Measurements from ENCODE around the gene WIPI1.
"Not testable (repeated sequence)": the region's sequence is repeated elsewhere in the genome, so short reads cannot be mapped to it uniquely, and the experiment has no call there.

The WIPI1 gene, protein sequence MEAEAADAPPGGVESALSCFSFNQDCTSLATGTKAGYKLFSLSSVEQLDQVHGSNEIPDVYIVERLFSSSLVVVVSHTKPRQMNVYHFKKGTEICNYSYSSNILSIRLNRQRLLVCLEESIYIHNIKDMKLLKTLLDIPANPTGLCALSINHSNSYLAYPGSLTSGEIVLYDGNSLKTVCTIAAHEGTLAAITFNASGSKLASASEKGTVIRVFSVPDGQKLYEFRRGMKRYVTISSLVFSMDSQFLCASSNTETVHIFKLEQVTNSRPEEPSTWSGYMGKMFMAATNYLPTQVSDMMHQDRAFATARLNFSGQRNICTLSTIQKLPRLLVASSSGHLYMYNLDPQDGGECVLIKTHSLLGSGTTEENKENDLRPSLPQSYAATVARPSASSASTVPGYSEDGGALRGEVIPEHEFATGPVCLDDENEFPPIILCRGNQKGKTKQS

DNA sequence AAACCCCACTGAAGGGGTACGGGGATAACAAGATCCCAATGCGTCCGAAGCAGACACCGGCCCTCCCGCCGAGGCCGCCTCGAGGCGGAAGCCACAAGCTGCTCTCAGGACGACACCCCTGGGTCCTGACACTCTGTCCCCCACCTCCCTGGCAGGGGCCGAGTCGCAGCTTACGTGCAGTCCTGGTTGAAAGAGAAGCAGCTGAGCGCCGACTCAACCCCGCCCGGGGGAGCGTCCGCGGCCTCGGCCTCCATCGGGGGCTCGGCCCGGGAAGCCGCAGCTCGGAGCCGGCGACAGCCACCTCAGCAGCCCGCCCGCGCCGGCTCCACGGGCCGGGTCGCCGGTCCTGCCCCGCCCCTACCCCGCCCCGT, at the start of gene WIPI1:
Gene WIPI1 (minus strand): TSS at position 329 of the 371 bp plus-strand sequence. CDS start 75 bp downstream, at position 254.
- Histone ChIP-seq H3K36me3 (ENCODE audit: control insufficient read depth, insufficient read depth, low read length) (no peaks in the 10 kb centered on the region), H3K4me1 (ENCODE audit: control insufficient read depth, insufficient read depth, low read length) (peaks cover 2% of the 10 kb centered on the region; the same call in 1 of the 2 replicates), H3K27ac (ENCODE audit: low read length) (no peak within 1 kb of the TSS), H3K27me3 (ENCODE audit: control insufficient read depth, insufficient read depth, low read length) (no peaks in the 10 kb centered on the region), H3K9me3 (ENCODE audit: control insufficient read depth, insufficient read depth, low read length) (no peaks in the 10 kb centered on the region), H3K4me3 (ENCODE audit: low read length) (peak within 1 kb of the TSS; percentile 76)
- no CpG with 5 or more reads among the region's 39 CpGs for WGBS (ENCODE audit: insufficient coverage, insufficient read length)
- no peak for DNase-seq (ENCODE audit: low read depth, low spot score)

DNA sequence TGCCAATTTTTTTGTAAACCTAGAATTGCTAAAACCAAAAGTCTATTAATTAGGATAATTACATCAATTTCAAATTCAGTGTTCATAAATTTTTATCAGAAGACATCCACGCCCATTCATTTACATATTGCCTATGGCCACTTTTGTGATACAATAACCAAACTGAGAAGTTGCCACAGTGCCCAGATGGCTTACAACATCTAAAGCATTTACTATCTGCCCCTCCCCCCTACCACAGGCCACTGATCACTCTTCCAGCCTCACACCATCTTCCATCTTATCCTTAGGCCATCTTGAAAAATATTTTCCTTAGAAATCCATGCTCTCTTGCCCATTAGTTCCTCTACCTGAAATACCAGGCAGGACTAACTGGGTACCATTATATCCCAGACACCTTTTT, 48.7 kb upstream of the WIPI1 start:
- no peak overlapping the region for H3K27ac ChIP-seq (ENCODE audit: low read length)
- no peaks in the 10 kb centered on the region for H3K27me3 ChIP-seq (ENCODE audit: control insufficient read depth, insufficient read depth, low read length)
- no peak for DNase-seq (ENCODE audit: low read depth, low spot score)
- no peak overlapping the region for H3K4me3 ChIP-seq (ENCODE audit: low read length)
- no peaks in the 10 kb centered on the region for H3K4me1 ChIP-seq (ENCODE audit: control insufficient read depth, insufficient read depth, low read length)
- H3K36me3 ChIP-seq (ENCODE audit: control insufficient read depth, insufficient read depth, low read length) = no peaks in the 10 kb centered on the region
- no peaks in the 10 kb centered on the region for H3K9me3 ChIP-seq (ENCODE audit: control insufficient read depth, insufficient read depth, low read length)
- WGBS (ENCODE audit: insufficient coverage, insufficient read length) = no CpG with 5 or more reads among the region's 1 CpG

DNA sequence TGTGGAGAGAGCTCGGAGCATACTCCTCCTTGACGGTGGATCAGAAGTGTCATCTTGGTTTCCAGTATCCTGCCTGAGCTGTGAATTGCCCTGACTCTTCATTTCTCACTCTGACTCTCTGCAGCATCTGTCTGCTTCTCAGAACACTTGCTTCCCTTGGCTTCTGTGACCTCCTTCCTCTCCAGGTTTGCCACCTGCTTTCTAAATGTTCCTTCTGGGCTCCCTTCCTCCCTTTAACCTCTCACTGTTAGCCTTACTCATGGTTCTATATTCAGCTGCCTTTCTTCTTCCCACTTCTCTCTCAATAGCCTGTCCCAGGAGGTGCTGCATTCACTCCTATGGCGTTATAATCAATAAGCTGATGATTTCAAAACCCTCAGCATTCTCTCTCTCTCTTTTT, 43.8 kb upstream of the WIPI1 start:
- H3K4me3 ChIP-seq (ENCODE audit: low read length) = no peak overlapping the region
- WGBS (ENCODE audit: insufficient coverage, insufficient read length) = no CpG with 5 or more reads among the region's 3 CpGs
- H3K27me3 ChIP-seq (ENCODE audit: control insufficient read depth, insufficient read depth, low read length) = no peaks in the 10 kb centered on the region
- H3K4me1 ChIP-seq (ENCODE audit: control insufficient read depth, insufficient read depth, low read length) = no peaks in the 10 kb centered on the region
- H3K36me3 ChIP-seq (ENCODE audit: control insufficient read depth, insufficient read depth, low read length) = no peaks in the 10 kb centered on the region
- H3K27ac ChIP-seq (ENCODE audit: low read length) = no peak overlapping the region
- DNase-seq (ENCODE audit: low read depth, low spot score) = no peak
- no peaks in the 10 kb centered on the region for H3K9me3 ChIP-seq (ENCODE audit: control insufficient read depth, insufficient read depth, low read length)

DNA sequence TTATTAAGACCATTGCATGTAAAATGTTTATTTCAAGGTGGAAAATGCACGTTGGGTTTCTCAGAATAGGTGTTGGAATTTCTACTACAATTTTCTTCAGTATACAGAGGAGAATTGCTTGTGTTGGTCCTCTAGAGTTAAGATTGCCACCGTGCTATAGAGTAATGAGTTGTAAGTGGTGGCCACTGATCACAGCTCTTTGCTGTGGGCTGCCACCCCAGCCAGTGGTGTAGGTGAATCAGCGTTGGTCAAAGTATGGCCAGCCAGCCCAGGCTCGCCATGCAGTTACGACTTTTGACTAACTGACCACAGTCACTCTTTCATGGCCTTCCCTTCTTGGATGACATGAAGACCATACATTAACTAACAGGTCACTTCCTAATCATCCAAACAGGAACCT, 42.3 kb upstream of the WIPI1 start:
- no peaks in the 10 kb centered on the region for H3K36me3 ChIP-seq (ENCODE audit: control insufficient read depth, insufficient read depth, low read length)
- H3K27ac ChIP-seq (ENCODE audit: low read length) = no peak overlapping the region
- WGBS (ENCODE audit: insufficient coverage, insufficient read length) = no CpG with 5 or more reads among the region's 5 CpGs
- H3K9me3 ChIP-seq (ENCODE audit: control insufficient read depth, insufficient read depth, low read length) = no peaks in the 10 kb centered on the region
- no peaks in the 10 kb centered on the region for H3K27me3 ChIP-seq (ENCODE audit: control insufficient read depth, insufficient read depth, low read length)
- no peak for DNase-seq (ENCODE audit: low read depth, low spot score)
- H3K4me1 ChIP-seq (ENCODE audit: control insufficient read depth, insufficient read depth, low read length) = no peaks in the 10 kb centered on the region
- no peak overlapping the region for H3K4me3 ChIP-seq (ENCODE audit: low read length)

DNA sequence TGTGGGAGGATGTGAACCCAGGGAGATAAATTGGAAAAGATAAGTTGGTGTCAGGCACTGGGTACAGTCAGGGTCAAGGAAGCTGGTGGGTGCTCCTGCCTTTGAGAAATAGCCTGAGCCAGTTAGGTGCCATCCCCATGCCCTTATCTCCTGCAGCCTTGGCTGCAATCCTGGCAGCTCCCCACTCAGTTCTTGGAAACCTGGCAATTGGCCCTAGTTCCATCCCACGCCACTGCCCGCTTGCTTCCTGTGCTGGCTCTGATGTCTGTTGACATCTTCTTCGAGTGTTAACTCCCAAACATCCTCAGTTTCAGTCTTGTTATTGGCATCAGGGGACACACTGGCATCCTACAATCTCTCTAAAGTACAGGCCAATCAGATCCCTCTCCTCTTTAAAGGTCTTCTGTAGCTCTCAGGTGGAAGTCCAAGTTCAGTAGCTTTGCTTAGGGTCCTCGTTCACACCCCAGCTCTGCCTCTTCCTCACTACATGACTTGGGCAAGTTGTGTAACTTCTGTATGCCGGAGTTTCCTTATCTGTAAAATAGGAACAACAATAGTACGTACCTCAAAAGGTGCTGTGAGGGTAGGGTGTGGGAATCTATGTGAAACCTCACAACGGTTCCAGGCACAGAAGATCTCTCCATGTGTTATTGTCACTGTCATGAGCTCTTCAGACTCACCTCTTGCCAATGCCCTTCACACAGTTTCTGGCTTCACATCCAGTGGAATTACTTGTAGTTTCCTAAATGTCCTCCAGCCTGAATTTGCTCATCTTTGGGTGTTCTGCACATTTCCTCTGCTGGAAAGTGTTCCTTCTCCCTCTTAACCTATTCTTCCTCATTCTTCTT, 41.4 kb upstream of the WIPI1 start:
- Histone ChIP-seq H3K9me3 (ENCODE audit: control insufficient read depth, insufficient read depth, low read length) (no peaks in the 10 kb centered on the region), H3K36me3 (ENCODE audit: control insufficient read depth, insufficient read depth, low read length) (no peaks in the 10 kb centered on the region), H3K27me3 (ENCODE audit: control insufficient read depth, insufficient read depth, low read length) (no peaks in the 10 kb centered on the region), H3K4me3 (ENCODE audit: low read length) (no peak overlapping the region), H3K4me1 (ENCODE audit: control insufficient read depth, insufficient read depth, low read length) (no peaks in the 10 kb centered on the region), H3K27ac (ENCODE audit: low read length) (no peak overlapping the region)
- DNase-seq (ENCODE audit: low read depth, low spot score) = no peak
- WGBS (ENCODE audit: insufficient coverage, insufficient read length) = no CpG with 5 or more reads among the region's 7 CpGs

DNA sequence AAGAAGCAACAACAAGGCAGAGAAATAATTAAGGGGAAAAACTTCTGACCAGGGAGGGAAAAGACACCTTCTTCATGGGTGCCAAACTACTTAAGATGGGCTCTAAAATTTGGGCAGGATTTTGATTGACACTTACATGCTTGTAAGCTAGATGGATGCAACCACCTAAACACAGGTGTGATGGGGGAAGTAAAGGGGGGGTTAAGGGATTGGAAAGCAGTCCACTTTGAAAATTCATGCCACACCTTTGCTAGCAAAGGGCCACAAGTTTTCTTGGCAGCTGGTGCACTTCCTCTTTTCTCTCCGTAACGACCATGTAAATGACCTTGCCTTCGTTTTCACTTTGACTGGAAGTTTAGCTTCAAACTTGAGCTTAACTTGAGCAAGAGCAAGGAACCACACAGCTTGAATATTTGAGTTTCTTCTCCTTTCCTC, 40.6 kb upstream of the WIPI1 start:
- Histone ChIP-seq H3K4me1 (ENCODE audit: control insufficient read depth, insufficient read depth, low read length) (no peaks in the 10 kb centered on the region), H3K27ac (ENCODE audit: low read length) (no peak overlapping the region), H3K4me3 (ENCODE audit: low read length) (no peak overlapping the region), H3K27me3 (ENCODE audit: control insufficient read depth, insufficient read depth, low read length) (no peaks in the 10 kb centered on the region), H3K9me3 (ENCODE audit: control insufficient read depth, insufficient read depth, low read length) (no peaks in the 10 kb centered on the region), H3K36me3 (ENCODE audit: control insufficient read depth, insufficient read depth, low read length) (no peaks in the 10 kb centered on the region)
- WGBS (ENCODE audit: insufficient coverage, insufficient read length) = no CpG with 5 or more reads among the region's 3 CpGs
- no peak for DNase-seq (ENCODE audit: low read depth, low spot score)

DNA sequence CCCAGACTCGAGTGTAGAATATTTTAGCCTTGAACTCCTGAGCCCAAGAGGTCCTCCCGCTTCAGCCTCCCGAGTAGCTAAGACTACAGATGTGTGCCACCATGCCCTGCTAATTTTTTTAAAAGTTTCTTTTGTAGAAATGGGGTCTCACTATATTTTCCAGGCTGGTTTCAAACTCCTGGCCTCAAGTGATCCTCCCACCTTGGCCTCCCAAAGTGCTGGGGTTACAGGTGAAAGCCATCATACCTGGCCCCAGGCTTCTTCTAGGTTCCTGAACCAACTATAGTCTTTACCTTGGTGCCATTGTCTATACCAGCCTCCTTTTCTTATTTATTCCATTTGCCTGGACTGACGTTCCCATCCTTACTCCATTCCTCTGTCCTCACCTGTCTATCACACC, 37.8 kb upstream of the WIPI1 start:
- no peak overlapping the region for H3K27ac ChIP-seq (ENCODE audit: low read length)
- no peaks in the 10 kb centered on the region for H3K4me1 ChIP-seq (ENCODE audit: control insufficient read depth, insufficient read depth, low read length)
- no peak for DNase-seq (ENCODE audit: low read depth, low spot score)
- no peaks in the 10 kb centered on the region for H3K36me3 ChIP-seq (ENCODE audit: control insufficient read depth, insufficient read depth, low read length)
- no peak overlapping the region for H3K4me3 ChIP-seq (ENCODE audit: low read length)
- no peaks in the 10 kb centered on the region for H3K9me3 ChIP-seq (ENCODE audit: control insufficient read depth, insufficient read depth, low read length)
- WGBS (ENCODE audit: insufficient coverage, insufficient read length) = no CpG with 5 or more reads among the region's 4 CpGs
- H3K27me3 ChIP-seq (ENCODE audit: control insufficient read depth, insufficient read depth, low read length) = no peaks in the 10 kb centered on the region

DNA sequence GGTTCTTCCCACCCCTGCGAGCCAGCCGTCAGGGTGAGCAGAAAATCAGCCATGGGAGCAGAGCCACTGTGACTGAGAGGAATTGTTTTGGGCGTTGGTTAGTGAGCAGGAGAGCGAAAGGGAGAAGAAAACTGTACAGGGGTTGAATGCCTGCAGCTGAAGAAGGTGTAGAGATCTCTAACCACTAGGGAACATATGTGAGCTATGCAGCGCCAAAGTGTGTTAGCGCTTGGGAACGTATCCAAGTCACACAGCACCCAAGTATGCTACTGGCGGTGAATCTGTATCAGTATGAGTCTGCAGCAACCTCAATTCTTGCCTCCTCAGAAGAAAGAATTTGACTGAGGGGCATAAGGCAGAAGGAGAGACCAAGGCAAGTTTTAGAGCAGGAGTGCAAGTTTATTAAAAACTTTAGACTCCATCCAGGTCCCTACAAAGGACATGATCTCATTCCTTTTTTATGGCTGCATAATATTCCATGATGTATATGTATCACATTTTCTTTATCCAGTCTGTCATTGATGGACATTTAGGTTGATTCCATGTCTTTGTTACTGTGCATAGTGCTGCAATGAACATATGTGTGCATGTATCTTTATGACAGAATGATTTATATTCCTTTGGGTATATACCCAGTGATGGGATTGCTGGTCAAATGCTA, 35.2 kb upstream of the WIPI1 start:
- H3K27me3 ChIP-seq (ENCODE audit: control insufficient read depth, insufficient read depth, low read length); DNase-seq (ENCODE audit: low read depth, low spot score); H3K36me3 ChIP-seq (ENCODE audit: control insufficient read depth, insufficient read depth, low read length); H3K4me3 ChIP-seq (ENCODE audit: low read length); H3K4me1 ChIP-seq (ENCODE audit: control insufficient read depth, insufficient read depth, low read length); H3K27ac ChIP-seq (ENCODE audit: low read length); H3K9me3 ChIP-seq (ENCODE audit: control insufficient read depth, insufficient read depth, low read length): not testable (repeated sequence)
- WGBS (ENCODE audit: insufficient coverage, insufficient read length) = no CpG with 5 or more reads among the region's 8 CpGs

DNA sequence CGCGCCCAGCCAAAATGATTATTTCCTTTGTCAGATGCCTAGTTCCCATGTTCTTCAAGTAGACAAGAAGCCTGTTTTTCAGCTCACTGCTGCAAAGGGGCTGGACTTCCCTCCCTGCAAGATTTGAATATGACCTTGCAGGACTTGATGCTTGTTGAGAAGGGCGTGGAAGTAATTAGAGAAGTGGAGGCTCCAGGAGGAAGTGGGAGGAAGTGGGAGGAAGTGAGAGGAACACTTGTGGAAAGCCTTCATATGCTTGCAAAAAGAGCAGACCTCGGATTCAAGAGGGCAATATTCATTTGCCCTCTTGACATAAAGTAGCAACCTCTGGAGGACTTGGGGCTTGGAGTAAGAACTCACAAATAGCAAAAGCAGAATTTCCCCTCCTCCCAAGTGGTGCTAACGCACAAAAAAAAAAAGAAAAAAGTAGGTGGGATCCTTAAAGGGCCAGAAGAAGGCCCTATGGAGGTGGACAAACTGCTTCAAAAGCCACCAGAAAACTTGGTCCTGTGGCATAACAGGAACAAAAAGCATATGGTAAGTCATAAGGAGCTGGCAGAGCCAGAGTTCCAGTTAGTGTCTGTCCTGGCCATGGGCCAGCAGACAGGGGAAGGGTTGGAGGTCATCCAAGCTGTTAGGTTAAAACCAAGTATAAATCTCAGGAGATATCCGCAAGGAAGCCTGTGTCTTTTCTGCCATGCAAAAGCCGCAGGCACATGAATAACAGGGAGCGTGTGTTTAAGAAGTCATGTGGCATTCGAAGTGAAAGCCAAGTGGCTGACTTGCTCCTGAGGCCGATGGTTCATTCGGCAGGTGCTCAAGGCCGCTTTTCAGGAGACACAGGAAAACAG, 34.3 kb upstream of the WIPI1 start:
- Histone ChIP-seq H3K4me1 (ENCODE audit: control insufficient read depth, insufficient read depth, low read length) (no peaks in the 10 kb centered on the region), H3K9me3 (ENCODE audit: control insufficient read depth, insufficient read depth, low read length) (no peaks in the 10 kb centered on the region), H3K36me3 (ENCODE audit: control insufficient read depth, insufficient read depth, low read length) (no peaks in the 10 kb centered on the region), H3K27ac (ENCODE audit: low read length) (no peak overlapping the region), H3K27me3 (ENCODE audit: control insufficient read depth, insufficient read depth, low read length) (no peaks in the 10 kb centered on the region), H3K4me3 (ENCODE audit: low read length) (no peak overlapping the region)
- DNase-seq (ENCODE audit: low read depth, low spot score) = no peak
- WGBS (ENCODE audit: insufficient coverage, insufficient read length) = no CpG with 5 or more reads among the region's 12 CpGs

DNA sequence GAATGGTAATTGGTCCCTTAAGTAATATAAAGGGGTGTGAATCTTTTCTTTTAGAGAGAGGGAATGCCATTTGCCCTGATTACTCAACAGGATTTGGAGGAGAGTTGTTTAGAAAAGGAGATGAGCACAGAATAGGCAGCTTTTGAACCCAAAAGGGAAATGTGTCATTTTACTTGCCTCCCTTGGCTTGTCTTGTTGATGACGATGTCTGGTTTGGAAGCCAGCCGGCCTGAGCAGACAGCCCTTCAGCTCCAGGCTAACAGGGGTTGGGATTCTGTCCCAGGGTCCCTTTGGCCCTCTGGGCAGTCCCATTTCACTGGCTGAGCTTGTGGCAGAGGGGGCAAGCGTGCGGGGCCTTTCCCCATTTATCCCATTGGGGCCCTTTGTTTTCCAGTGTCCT, 32.6 kb upstream of the WIPI1 start:
- no peaks in the 10 kb centered on the region for H3K36me3 ChIP-seq (ENCODE audit: control insufficient read depth, insufficient read depth, low read length)
- no peak overlapping the region for H3K27ac ChIP-seq (ENCODE audit: low read length)
- WGBS (ENCODE audit: insufficient coverage, insufficient read length) = no CpG with 5 or more reads among the region's 4 CpGs
- no peak overlapping the region for H3K4me3 ChIP-seq (ENCODE audit: low read length)
- DNase-seq (ENCODE audit: low read depth, low spot score) = no peak
- no peaks in the 10 kb centered on the region for H3K4me1 ChIP-seq (ENCODE audit: control insufficient read depth, insufficient read depth, low read length)
- no peaks in the 10 kb centered on the region for H3K27me3 ChIP-seq (ENCODE audit: control insufficient read depth, insufficient read depth, low read length)
- no peaks in the 10 kb centered on the region for H3K9me3 ChIP-seq (ENCODE audit: control insufficient read depth, insufficient read depth, low read length)
